Cerebellar nuclear complex (tissue), 1 donor: ENCODE measurements around the gene ALDH9A1.
"Not testable (repeated sequence)": the region's sequence is repeated elsewhere in the genome, so short reads cannot be mapped to it uniquely, and the experiment has no call there.

Source experiments
- DNase-seq, 2 experiments: peaks; one replicate each; lab custom pipeline; 2025; lab: John Stamatoyannopoulos, UW

Gene ALDH9A1

GRCh38 chr1:165645654-165646366 lies 52.6 kb downstream of the ALDH9A1 start:
- DNase-seq = no peak

- DNase-seq = no peak
These were observed 54.2 kb downstream of the ALDH9A1 start for GRCh38 chr1:165644064-165644735.

- no peak for DNase-seq
These were observed 57.0 kb downstream of the ALDH9A1 start for GRCh38 chr1:165641231-165641987.

GRCh38 chr1:165639821-165640623 lies 58.3 kb downstream of the ALDH9A1 start:
- DNase-seq = no peak

- DNase-seq = not testable (repeated sequence)
These were observed 60.2 kb downstream of the ALDH9A1 start for GRCh38 chr1:165638211-165638610.

DNA sequence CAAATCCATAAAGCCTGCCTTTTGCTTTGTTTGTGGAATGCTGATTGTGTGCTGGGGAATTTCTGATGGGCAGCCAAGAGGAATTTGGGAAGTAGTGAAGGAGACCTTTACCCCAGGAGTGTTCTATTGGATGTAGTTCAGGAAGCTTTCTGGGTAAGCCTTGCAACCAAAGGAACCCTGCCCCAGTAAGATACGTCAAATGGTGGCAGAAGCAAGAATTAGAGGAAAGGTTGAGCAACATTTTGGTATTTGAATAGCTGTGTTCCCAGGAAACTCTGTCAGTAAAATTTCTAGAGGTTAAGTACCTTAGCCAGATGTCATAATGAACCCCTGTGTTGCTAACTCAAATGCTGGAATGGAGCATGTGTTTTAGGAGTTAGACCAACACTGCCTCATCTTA lies 60.9 kb downstream of the ALDH9A1 start:
- DNase-seq = no peak

DNA sequence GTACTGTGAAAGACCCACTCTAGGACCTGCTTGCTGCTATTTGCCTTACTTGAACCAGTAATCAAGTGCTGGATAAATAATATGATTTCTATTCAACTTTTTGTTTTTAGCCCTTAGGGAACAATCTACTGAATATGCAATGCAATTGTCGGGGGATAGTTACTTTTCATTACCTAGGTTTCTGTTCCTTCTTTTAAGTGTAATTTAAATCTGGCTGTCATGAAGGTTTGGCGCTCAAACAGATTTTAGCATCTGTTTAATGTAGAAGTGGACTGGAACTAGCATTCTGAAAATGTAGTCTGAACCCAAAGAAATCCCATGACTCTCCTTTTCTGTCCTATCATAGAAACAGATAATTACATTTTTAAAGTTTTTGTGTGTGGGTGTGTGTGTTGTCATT lies 62.5 kb downstream of the ALDH9A1 start:
- DNase-seq = no peak

- no peak for DNase-seq
These were observed 63.0 kb downstream of the ALDH9A1 start for GRCh38 chr1:165635329-165635728.

DNA sequence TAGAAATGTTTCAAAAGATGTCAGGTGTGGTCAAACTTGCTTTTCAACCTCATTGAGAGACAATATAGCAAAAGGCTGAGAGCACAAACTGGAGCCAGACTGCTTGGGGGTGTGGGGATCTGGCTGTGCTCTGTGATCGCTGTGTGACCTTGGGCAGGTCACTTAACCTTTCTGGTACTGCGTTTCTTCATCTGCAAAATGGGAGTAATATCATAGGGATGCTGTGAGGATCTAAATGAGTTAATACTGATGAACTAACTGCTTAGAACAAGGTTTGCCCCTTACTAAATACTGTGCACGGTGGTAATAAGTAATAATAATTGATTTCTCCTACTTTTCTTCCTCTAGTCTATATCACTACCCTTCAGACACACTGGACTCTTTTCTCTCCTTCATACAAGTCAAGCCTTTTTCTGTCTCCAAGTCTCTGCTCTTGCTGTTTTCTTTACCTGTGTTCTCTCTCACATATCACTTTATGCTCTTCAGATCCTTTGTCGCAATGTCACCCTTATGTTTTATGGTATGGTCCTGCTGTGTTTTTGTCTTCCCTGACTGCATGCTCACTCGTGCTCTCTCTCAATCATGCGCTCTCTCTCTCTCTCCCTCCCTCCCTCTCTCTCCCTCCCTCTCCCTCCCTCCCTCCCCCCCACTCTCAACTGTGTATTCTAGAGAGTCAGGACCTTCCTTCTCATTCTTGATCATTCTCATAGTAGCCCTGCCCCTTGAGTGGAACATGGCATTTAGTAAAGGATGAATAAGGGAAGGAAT lies 64.0 kb downstream of the ALDH9A1 start:
- DNase-seq = no peak

GRCh38 chr1:165633614-165634013 lies 64.7 kb downstream of the ALDH9A1 start:
- DNase-seq = no peak

DNA sequence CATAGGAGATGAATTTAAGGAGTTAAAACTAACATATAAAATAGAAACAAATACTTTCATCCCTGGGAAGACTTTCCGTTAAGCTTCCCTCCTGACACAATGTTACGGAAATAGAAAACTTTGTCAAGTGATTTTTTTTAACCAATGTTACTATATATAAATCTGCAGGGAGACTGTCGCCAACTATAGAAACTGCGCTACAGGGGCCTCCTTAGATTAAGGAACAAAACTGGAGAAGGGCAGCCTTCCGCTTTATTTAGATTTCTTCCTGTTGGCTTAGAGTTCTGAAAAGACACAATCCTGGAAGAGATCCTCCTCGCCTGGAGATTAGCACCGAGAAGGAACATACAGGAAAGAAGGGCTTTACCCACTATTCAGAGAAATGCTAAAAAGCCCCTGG lies 65.9 kb downstream of the ALDH9A1 start:
- DNase-seq = no peak

- no peak for DNase-seq
These were observed 66.3 kb downstream of the ALDH9A1 start for GRCh38 chr1:165632152-165632469.

DNA sequence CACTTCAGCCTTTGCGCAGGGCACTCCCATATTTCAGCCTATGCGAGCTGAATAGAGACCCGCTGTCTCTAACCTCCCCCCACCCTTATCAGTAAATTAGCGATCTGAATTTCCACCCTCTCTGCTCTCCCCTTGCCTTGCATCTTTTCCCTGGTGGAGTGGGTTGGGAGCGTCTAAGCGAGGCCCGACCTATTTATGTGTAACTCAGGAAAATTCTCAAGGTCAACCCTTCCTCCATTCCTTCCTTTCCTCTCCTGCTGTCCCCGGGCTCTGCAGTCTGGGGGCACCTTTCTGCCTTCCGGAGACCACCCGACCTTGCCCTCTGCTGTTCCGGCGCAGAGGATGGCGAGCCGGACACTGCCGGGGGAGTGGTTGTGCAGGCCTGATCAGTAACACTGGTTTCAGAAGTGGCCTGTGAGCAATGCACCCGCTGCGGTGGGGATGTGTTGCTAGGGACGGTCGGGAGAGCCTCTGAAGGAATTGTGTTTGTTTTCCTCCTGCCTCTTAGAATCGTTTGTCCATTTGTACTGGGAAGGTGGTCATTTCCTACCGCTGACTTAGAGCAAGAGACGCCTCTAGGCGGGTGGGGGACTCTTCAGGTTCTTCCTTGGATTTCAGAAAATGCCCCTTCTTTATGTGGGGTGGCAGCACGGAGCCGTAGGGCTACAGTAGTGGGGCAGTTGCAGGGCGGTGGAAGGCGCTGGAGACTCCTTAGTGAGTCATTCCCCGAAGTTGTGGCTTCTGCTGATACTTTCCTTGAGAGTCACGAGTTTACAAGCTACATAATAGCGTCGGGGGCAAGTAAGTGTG lies 66.8 kb downstream of the ALDH9A1 start:
- no peak for DNase-seq

DNA sequence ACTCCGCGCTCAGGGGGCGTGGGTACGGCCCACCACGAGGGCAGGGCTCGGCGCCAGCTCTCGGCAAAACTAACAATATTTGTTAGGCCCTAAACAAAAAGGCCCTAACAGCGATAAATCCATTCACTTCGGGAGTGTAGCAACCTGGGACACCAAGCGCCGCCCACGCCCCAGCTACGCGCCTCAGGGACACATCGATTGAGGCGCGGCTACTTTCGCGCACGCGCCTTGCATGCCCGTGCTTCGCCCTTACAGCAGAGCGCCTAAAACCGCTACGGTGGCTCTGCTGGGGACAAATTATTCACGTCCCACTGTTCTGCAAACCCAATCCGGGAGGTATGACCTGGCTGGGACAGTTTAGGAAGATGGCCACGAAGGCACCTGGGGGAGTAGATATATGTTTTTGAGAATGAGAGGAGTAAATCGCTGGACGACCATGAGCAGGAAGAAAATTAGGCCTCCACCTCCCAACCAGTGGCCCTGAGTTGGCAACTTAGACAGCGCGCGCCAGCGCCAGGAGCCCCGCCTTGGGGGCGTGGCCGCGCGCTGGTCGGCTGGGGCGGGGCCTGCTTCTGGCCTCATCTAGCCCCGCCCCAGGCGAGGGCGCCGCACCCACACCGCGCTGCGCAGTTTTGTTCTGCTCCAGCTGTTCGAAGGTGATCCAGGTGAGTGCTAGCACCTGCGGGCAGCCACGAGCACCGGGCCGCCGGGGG lies 67.6 kb downstream of the ALDH9A1 start, which contains the start of gene MGST3:
TSS of gene MGST3 (plus strand) at position 606 of the 713 bp plus-strand sequence. CDS start 18,614 bp downstream, outside the sequence.
- DNase-seq = peak; percentile 78 to 89

GRCh38 chr1:165629848-165630628 lies 68.3 kb downstream of the ALDH9A1 start:
- DNase-seq = no peak

- no peak for DNase-seq
These were observed 69.2 kb downstream of the ALDH9A1 start for GRCh38 chr1:165629151-165629550.

DNA sequence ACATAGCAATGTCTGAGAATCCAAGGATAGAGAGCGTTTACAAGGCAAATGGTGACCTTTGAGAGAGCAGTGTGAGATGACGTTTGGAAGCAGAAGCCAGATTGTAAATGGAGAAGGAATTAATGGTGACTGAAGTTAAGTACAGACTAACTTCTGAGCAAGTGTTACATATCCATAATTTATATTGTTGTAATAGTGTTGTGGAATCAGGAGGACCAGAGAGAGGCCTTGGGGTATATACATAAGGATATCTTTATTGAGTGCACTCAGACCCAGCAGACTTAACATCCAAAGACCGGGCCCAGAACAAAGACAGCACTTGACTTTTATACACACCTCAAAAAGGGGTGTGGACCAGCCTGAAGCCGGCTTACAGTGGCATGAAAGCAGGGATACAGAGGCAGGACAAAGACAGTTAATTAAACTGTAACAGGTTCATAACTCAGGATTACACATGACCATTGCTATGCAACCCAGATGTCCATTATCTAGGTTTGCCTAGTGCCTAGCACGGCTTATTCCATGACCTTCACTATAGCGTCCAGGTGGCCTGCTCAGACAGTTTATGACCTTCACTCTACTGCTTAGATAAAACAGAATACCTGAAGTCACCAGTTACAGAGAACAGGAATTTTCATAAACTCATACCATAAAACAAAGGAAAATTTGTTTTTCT lies 70.1 kb downstream of the ALDH9A1 start:
- DNase-seq = no peak

DNA sequence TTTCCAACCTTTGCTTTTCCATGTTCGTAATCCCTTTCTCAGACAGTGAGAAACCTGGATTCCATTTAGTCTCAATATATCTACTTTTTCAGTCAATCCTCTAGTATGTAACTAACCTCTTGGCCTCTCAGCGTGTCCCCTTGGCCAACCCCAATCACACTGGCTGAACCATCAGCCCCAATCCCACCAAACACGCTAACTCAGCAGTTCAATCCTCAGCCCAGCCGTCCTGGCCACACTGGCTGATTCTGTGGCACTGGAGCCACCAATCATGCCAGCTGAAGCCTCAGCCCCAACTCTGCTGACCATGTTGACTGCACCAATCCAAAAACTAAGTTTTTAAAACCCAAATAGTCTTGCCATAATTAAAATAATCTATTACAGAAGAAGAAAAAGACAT lies 73.9 kb downstream of the ALDH9A1 start:
- DNase-seq = no peak
